Activated CD8-positive, alpha-beta T cell treated with anti-CD3 and anti-CD28 coated beads, Interleukin-2, amount 10 ng/mL, durations not matched to agents 7 days and 5 days (primary cell): Measurements from ENCODE around the gene DNAH11. TPM values are rescaled to one million over a fixed set of nuclear protein-coding genes. Genes with fewer than 3 reads are reported as not detected.

ENCODE experiments used
- ATAC-seq: fragments of 150-1000 bp; cut with Tn5 transposase; one replicate; pipeline ENCODE4 v1.10.0; 2021; ENCODE audit warnings: moderate library complexity
- CTCF ChIA-PET: fragments of 350-600 bp; sonication (Branson Sonifier 250); formaldehyde crosslinking; loops from one replicate; lab custom pipeline; 2021; ENCODE audit warnings: antibody characterized with exemption; lab: Charles Lee
- POLR2A ChIA-PET: fragments of 350-600 bp; sonication (Branson Sonifier 250); formaldehyde crosslinking; loops from one replicate; lab custom pipeline; 2021; ENCODE audit warnings: antibody characterized with exemption; lab: Charles Lee
- DNase-seq: peaks from one replicate; pipeline ENCODE4 v3.0.0-alpha.2; 2020
- H3K27ac Mint-ChIP-seq: one replicate; pipeline ENCODE4 v1.8.0; 2021; ENCODE audit warnings: mild to moderate bottlenecking, mixed read lengths
- H3K27me3 Mint-ChIP-seq: one replicate; pipeline ENCODE4 v1.8.0; 2021; ENCODE audit warnings: low read depth, mixed read lengths
- H3K36me3 Mint-ChIP-seq: one replicate; pipeline ENCODE4 v1.8.0; 2021; ENCODE audit warnings: low read depth, mixed read lengths
- H3K4me1 Mint-ChIP-seq: one replicate; pipeline ENCODE4 v1.8.0; 2021; ENCODE audit warnings: low read depth, mixed read lengths
- H3K4me3 Mint-ChIP-seq: one replicate; pipeline ENCODE4 v1.8.0; 2021; ENCODE audit warnings: mild to moderate bottlenecking, mixed read lengths
- H3K9me3 Mint-ChIP-seq: one replicate; pipeline ENCODE4 v1.8.0; 2022; ENCODE audit warnings: mixed read lengths; ENCODE audit not compliant: insufficient read depth
- total RNA-seq, 2 experiments: library from RNA; stranded (reverse); gene quantifications; one replicate each; pipeline ENCODE4 v1.2.3, GENCODE V29; 2021

The DNAH11 gene
- total RNA-seq, 2 experiments from 2014 or later = 0.91 to 2.3 TPM

GRCh38 chr7:21550821-21551531 is 8.1 kb downstream of the DNAH11 start:
- ChIA-PET CTCF (no interaction called here), POLR2A (no interaction called here)
- no peaks in the 10 kb centered on the region for H3K4me1 Mint-ChIP-seq
- H3K27me3 Mint-ChIP-seq = peaks cover 14% of the 10 kb centered on the region
- no peak overlapping the region for H3K4me3 Mint-ChIP-seq
- H3K9me3 Mint-ChIP-seq = no peaks in the 10 kb centered on the region
- no peaks in the 10 kb centered on the region for H3K36me3 Mint-ChIP-seq
- ATAC-seq = no peak
- no peak for DNase-seq
- no peak overlapping the region for H3K27ac Mint-ChIP-seq

DNA sequence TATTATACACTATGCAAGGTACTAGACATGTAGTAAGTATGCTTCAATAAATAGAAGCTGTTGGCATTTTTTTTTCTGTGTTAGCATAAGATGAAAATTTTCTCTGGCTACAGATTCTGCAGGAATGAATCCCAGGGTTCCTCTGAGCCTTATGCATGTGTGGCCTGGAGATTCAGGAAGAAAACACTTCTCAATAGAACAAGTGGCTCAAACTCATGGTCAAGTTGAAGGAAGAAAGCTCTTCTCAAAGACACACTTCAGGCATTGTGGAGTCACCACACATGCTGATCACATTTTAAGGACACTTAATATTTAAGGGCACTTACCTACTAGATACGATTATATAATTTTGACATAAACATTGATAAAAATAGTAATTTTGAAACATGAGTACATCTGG is 19.5 kb downstream of the DNAH11 start:
- ChIA-PET POLR2A (no interaction called here), CTCF (no interaction called here)
- H3K4me3 Mint-ChIP-seq = no peak overlapping the region
- no peak for ATAC-seq
- H3K27ac Mint-ChIP-seq = no peak overlapping the region
- H3K36me3 Mint-ChIP-seq = no peaks in the 10 kb centered on the region
- no peak for DNase-seq
- H3K9me3 Mint-ChIP-seq = no peaks in the 10 kb centered on the region
- no peaks in the 10 kb centered on the region for H3K4me1 Mint-ChIP-seq
- H3K27me3 Mint-ChIP-seq = peaks cover 2% of the 10 kb centered on the region

DNA sequence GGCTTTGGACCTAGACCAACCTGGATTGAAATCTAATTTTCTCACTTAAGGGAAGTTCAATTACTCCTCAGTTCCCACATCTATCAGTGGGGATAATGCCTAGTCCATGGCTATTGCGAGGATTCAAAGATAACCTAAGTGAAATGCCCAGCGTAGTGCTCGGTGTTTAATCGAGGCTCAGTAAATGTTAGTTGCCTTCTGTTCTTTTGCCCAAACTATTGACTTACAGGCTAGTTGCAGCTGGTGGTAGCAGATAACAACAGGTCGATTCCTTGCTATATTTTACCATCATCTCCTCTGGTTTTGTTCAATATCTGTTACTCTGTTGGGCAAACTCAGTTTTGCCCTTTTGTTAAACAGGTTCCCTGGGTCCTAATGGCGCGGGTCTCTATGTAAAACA is 22.8 kb downstream of the DNAH11 start:
- Mint-ChIP-seq H3K4me1 (no peaks in the 10 kb centered on the region), H3K27ac (no peak overlapping the region), H3K4me3 (no peak overlapping the region), H3K36me3 (no peaks in the 10 kb centered on the region), H3K9me3 (no peaks in the 10 kb centered on the region), H3K27me3 (no peaks in the 10 kb centered on the region)
- POLR2A ChIA-PET = no interaction called here
- CTCF ChIA-PET = no interaction called here
- ATAC-seq = no peak
- no peak for DNase-seq

DNA sequence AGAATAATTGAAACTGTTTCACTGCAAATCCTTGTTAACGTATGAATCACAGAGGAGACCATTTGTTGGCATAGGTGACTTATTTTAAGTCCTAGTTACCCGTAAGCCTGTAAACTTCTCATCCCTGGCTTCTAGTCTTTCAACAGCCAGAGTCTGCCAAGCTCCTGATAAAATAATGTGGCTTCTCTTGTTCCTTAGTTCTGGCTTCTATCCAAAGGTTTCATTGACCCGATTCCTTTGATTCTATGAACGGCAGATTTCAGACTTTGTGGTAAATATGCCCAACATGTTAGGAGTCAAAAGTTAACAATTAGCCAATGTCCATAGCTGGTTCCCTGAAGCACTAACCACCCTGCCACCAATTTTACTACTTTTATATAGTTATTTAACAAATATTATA is 23.3 kb downstream of the DNAH11 start:
- Mint-ChIP-seq H3K4me3 (no peak overlapping the region), H3K27me3 (peaks cover 2% of the 10 kb centered on the region), H3K9me3 (no peaks in the 10 kb centered on the region), H3K36me3 (no peaks in the 10 kb centered on the region), H3K27ac (no peak overlapping the region), H3K4me1 (no peaks in the 10 kb centered on the region)
- CTCF ChIA-PET = no interaction called here
- DNase-seq = no peak
- no peak for ATAC-seq
- POLR2A ChIA-PET = no interaction called here

GRCh38 chr7:21568762-21569161 is 25.9 kb downstream of the DNAH11 start:
- CTCF ChIA-PET = interaction anchor here (1.2 kb wide), 2 partner anchors 313 to 315 kb away, joined by 3 read pairs; no protein-coding TSS in a partner anchor
- ATAC-seq (no peak), DNase-seq (no peak)
- Mint-ChIP-seq H3K27ac (no peak overlapping the region), H3K9me3 (no peaks in the 10 kb centered on the region), H3K4me1 (no peaks in the 10 kb centered on the region), H3K27me3 (peaks cover 5% of the 10 kb centered on the region), H3K36me3 (no peaks in the 10 kb centered on the region), H3K4me3 (no peak overlapping the region)
- POLR2A ChIA-PET = no interaction called here

DNA sequence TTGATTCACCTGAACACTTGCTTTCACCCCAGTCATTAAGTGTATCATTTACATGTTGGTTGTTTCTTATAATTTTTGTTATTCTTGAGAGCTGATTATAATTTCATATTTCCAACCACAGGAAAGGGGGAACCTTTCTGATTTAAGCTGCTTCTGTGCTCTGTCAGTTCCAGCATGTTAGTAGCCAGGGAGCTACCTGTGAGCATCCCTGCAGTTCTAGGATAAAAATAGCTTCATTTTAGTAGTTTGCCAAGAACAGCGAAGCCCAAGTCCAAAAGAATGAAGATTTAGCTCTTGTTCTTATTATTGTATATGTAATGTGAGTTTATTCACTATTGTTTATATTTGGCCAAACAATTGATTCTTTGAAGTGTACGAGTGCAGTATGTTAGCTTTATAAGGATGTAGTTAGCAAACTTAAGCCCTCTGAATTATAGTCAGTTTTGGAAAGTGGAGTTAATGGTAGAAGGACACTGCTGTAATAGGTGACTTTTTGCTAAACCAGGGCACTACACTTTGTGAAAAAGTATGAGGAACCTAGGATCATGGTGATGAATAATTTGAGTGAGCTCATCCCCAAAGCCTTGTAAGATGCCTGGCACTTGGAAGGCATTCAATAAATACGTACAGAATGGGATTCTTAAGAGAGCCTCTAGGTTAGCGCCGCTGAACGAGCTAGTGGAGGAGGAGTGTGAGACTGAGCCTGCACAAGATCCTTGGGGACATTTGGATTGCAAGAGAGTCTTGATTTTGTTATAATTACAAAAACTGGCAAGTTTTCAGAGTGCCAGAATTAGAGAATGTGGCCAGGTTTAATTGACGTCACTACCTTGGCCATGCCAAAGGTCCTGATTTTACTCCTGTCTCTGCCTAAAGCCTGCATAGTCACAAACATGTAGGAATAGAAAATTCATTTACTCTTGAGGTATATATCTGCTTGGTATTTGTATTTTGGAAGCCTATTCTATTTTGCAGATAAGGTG is 29.8 kb downstream of the DNAH11 start:
- DNase-seq (no peak), ATAC-seq (no peak)
- ChIA-PET CTCF (interaction anchor here (0.7 to 1.3 kb wide), 2 partner anchors 319 kb away, joined by 3 to 4 read pairs; no protein-coding TSS in a partner anchor), POLR2A (interaction anchor here (0.7 kb wide), 1 partner anchor 73 kb away, joined by 3 read pairs; no protein-coding TSS in a partner anchor)
- H3K4me3 Mint-ChIP-seq = no peak overlapping the region
- H3K27me3 Mint-ChIP-seq = peaks cover 7% of the 10 kb centered on the region
- no peaks in the 10 kb centered on the region for H3K4me1 Mint-ChIP-seq
- H3K36me3 Mint-ChIP-seq = no peaks in the 10 kb centered on the region
- H3K27ac Mint-ChIP-seq = no peak overlapping the region
- no peaks in the 10 kb centered on the region for H3K9me3 Mint-ChIP-seq

GRCh38 chr7:21579341-21580072 is 36.7 kb downstream of the DNAH11 start:
- H3K4me3 Mint-ChIP-seq = no peak overlapping the region
- no peak for DNase-seq
- no peaks in the 10 kb centered on the region for H3K4me1 Mint-ChIP-seq
- ChIA-PET POLR2A (no interaction called here), CTCF (no interaction called here)
- H3K9me3 Mint-ChIP-seq = peaks cover 10% of the 10 kb centered on the region
- no peak overlapping the region for H3K27ac Mint-ChIP-seq
- peaks cover 9% of the 10 kb centered on the region for H3K27me3 Mint-ChIP-seq
- no peak for ATAC-seq
- H3K36me3 Mint-ChIP-seq = peaks cover 3% of the 10 kb centered on the region

- Mint-ChIP-seq H3K4me1 (no peaks in the 10 kb centered on the region), H3K9me3 (peaks cover 10% of the 10 kb centered on the region), H3K36me3 (peaks cover 3% of the 10 kb centered on the region), H3K27ac (no peak overlapping the region), H3K4me3 (no peak overlapping the region), H3K27me3 (peaks cover 9% of the 10 kb centered on the region)
- ChIA-PET POLR2A (no interaction called here), CTCF (no interaction called here)
- no peak for ATAC-seq
- DNase-seq = no peak
Observed at GRCh38 chr7:21580073-21580521, 37.3 kb downstream of the DNAH11 start.

- Mint-ChIP-seq H3K4me1 (peaks cover 4% of the 10 kb centered on the region), H3K4me3 (no peak overlapping the region), H3K36me3 (peaks cover 3% of the 10 kb centered on the region), H3K27me3 (peaks cover 6% of the 10 kb centered on the region), H3K9me3 (peaks cover 10% of the 10 kb centered on the region), H3K27ac (no peak overlapping the region)
- no peak for ATAC-seq
- ChIA-PET CTCF (no interaction called here), POLR2A (no interaction called here)
- no peak for DNase-seq
Observed at GRCh38 chr7:21585070-21585724, 42.4 kb downstream of the DNAH11 start.

DNA sequence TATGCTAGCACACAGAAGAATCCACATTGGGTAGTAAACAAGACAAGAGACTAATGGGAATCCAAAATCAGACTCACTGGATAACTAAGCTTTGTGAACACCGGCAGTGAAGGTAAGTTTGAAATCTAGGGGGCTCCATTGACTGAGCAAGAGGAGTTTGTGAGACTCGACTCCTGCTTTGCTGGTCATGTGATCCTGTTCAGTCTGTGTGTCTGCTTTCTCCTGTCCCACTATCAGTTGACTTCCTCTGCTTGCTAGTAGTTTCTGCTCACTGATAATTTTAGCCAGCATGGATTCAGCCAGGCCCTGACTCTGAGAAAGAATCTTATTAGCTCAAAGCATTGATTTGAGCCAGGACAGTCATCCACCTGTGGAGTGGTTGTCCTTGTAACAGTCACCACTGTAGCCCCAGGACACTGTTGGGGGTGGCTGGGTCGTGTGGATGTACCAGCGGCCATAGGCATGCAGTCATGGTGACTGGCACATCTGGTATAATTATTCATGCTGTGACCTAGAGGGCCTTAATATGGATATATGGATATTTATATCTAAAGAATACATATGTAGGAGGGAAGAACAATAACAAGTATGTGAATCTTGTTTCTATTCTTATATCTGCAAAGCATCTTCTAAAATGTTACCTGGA is 44.4 kb downstream of the DNAH11 start:
- no peak for DNase-seq
- POLR2A ChIA-PET = no interaction called here
- peaks cover 3% of the 10 kb centered on the region for H3K36me3 Mint-ChIP-seq
- H3K9me3 Mint-ChIP-seq = peaks cover 10% of the 10 kb centered on the region
- CTCF ChIA-PET = interaction anchor here (1.4 kb wide), 1 partner anchor 17 kb away, joined by 3 read pairs; no protein-coding TSS in a partner anchor
- H3K27me3 Mint-ChIP-seq = peaks cover 6% of the 10 kb centered on the region
- no peak overlapping the region for H3K27ac Mint-ChIP-seq
- H3K4me1 Mint-ChIP-seq = peaks cover 4% of the 10 kb centered on the region
- ATAC-seq = no peak
- H3K4me3 Mint-ChIP-seq = no peak overlapping the region

- Mint-ChIP-seq H3K4me3 (no peak overlapping the region), H3K4me1 (no peaks in the 10 kb centered on the region), H3K9me3 (no peaks in the 10 kb centered on the region), H3K36me3 (no peaks in the 10 kb centered on the region), H3K27ac (no peak overlapping the region), H3K27me3 (no peaks in the 10 kb centered on the region)
- POLR2A ChIA-PET = no interaction called here
- DNase-seq = no peak
- ATAC-seq = no peak
- CTCF ChIA-PET = no interaction called here
Observed at GRCh38 chr7:21596801-21597200, 54.0 kb downstream of the DNAH11 start.
